NCI-H526 (cell line): Measurements from ENCODE around the gene RHD.
"Not testable (repeated sequence)": the region's sequence is repeated elsewhere in the genome, so short reads cannot be mapped to it uniquely, and the experiment has no call there.

Experiments
- DNase-seq, 2 experiments: peaks; one replicate each; lab custom pipeline; 2025; lab: John Stamatoyannopoulos, UW

RHD gene

GRCh38 chr1:25308168-25308567, 35.9 kb downstream of the RHD start:
- DNase-seq = not testable (repeated sequence)

GRCh38 chr1:25309085-25309484, 36.8 kb downstream of the RHD start:
- not testable (repeated sequence) for DNase-seq

- DNase-seq = not testable (repeated sequence)
Observed at GRCh38 chr1:25309486-25309885, 37.2 kb downstream of the RHD start.

- DNase-seq = not testable (repeated sequence)
Observed at GRCh38 chr1:25312806-25313470, 40.6 kb downstream of the RHD start.

GRCh38 chr1:25320314-25320938, 48.1 kb downstream of the RHD start:
- DNase-seq = not testable (repeated sequence)

- not testable (repeated sequence) for DNase-seq
Observed at GRCh38 chr1:25322127-25322526, 49.8 kb downstream of the RHD start.

- DNase-seq = not testable (repeated sequence)
Observed at GRCh38 chr1:25324407-25324806, 52.1 kb downstream of the RHD start.

- DNase-seq = not testable (repeated sequence)
Observed at GRCh38 chr1:25327864-25328790, 55.8 kb downstream of the RHD start.

GRCh38 chr1:25328791-25329185, 56.5 kb downstream of the RHD start:
- DNase-seq = not testable (repeated sequence)

- DNase-seq = not testable (repeated sequence)
Observed at GRCh38 chr1:25329336-25329735, 57.0 kb downstream of the RHD start.

- DNase-seq = peak in 1 of 2 experiments; percentile 4
Observed at GRCh38 chr1:25329950-25330349, 57.6 kb downstream of the RHD start.

GRCh38 chr1:25336922-25337354, 64.6 kb downstream of the RHD start:
- DNase-seq = peak in 1 of 2 experiments; percentile 29

GRCh38 chr1:25337483-25338187, 65.3 kb downstream of the RHD start:
- DNase-seq = not testable (repeated sequence)

GRCh38 chr1:25338188-25338981, 66.1 kb downstream of the RHD start, which contains the start of gene TMEM50A:
TSS of gene TMEM50A (plus strand) at chr1:25338334. CDS start at chr1:25340487, 2,153 bp downstream.
- peak; percentile 73 to 94 for DNase-seq

GRCh38 chr1:25338986-25339385, 66.7 kb downstream of the RHD start:
- no peak for DNase-seq

- no peak for DNase-seq
Observed at GRCh38 chr1:25341746-25342145, 69.4 kb downstream of the RHD start.

- no peak for DNase-seq
Observed at GRCh38 chr1:25342846-25343245, 70.5 kb downstream of the RHD start.

- no peak for DNase-seq
Observed at GRCh38 chr1:25343872-25344271, 71.6 kb downstream of the RHD start.

GRCh38 chr1:25347556-25347955, 75.2 kb downstream of the RHD start:
- no peak for DNase-seq

- no peak for DNase-seq
Observed at GRCh38 chr1:25349606-25350005, 77.3 kb downstream of the RHD start.
